ENCODE data around the gene FGD4. TPM values are rescaled to one million over a fixed set of nuclear protein-coding genes. Genes with fewer than 3 reads are reported as not detected.

Gene FGD4
- total and polyA plus RNA-seq, 3 donors from 2014 or later = 51.0 to 90.2 (median 74.9) TPM

- DNase-seq = no peak
- 84 to 90% methylated on average over 8 of the region's 8 CpGs for WGBS, 2 donors
- Histone ChIP-seq H3K27me3 (no peaks in the 10 kb centered on the region), H3K4me3 (no peak overlapping the region), H3K36me3 (ENCODE audit: low read depth, missing control alignments) (no peaks in the 10 kb centered on the region), H3K9me3 (no peaks in the 10 kb centered on the region), H3K4me1 (no peaks in the 10 kb centered on the region), H3K27ac (no peak overlapping the region)
- no peak for TF ChIP-seq POLR2A (IDR thresholded peaks at IDR 0.05)
- TF ChIP-seq, protein P1, sequence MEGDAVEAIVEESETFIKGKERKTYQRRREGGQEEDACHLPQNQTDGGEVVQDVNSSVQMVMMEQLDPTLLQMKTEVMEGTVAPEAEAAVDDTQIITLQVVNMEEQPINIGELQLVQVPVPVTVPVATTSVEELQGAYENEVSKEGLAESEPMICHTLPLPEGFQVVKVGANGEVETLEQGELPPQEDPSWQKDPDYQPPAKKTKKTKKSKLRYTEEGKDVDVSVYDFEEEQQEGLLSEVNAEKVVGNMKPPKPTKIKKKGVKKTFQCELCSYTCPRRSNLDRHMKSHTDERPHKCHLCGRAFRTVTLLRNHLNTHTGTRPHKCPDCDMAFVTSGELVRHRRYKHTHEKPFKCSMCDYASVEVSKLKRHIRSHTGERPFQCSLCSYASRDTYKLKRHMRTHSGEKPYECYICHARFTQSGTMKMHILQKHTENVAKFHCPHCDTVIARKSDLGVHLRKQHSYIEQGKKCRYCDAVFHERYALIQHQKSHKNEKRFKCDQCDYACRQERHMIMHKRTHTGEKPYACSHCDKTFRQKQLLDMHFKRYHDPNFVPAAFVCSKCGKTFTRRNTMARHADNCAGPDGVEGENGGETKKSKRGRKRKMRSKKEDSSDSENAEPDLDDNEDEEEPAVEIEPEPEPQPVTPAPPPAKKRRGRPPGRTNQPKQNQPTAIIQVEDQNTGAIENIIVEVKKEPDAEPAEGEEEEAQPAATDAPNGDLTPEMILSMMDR (IDR thresholded peaks at IDR 0.05) = no peak
- intact Hi-C loops (cut with DNase I; ENCODE audit: low total_unique reads) = no loop called here
Observed at GRCh38 chr12:32690927-32691326, 291.6 kb downstream of the FGD4 start.

- DNase-seq = no peak
- Histone ChIP-seq H3K27ac (no peak overlapping the region), H3K27me3 (no peaks in the 10 kb centered on the region), H3K4me1 (no peaks in the 10 kb centered on the region), H3K9me3 (no peaks in the 10 kb centered on the region), H3K36me3 (ENCODE audit: low read depth, missing control alignments) (no peaks in the 10 kb centered on the region), H3K4me3 (no peak overlapping the region)
- intact Hi-C loops (cut with DNase I; ENCODE audit: low total_unique reads) = no loop called here
- 83 to 91% methylated on average over 1 of the region's 1 CpG for WGBS, 2 donors
- no peak for TF ChIP-seq POLR2A (IDR thresholded peaks at IDR 0.05)
- TF ChIP-seq, protein P1 (IDR thresholded peaks at IDR 0.05) = no peak
Observed at GRCh38 chr12:32692358-32692757, 293.0 kb downstream of the FGD4 start.

DNA sequence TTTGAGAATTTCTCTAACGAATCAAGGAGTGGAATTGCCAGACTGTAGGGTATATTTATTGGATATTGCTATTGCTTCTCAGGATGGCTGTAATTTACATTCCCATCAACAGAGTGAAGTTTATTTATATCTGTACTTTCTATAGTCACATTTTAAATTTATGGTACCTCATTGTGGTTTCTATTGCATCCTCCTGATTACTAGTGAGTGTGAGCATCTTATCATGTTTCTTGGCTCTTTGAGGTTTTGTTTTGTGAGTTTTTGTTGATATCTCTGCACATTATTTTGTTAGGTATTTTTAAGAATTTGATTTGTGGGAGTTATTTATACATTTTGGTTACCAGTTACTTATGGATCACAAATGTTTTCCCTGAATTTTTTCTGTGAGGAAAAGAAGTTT is 293.7 kb downstream of the FGD4 start:
- intact Hi-C loops (cut with DNase I; ENCODE audit: low total_unique reads) = no loop called here
- Histone ChIP-seq H3K4me3 (no peak overlapping the region), H3K27ac (no peak overlapping the region), H3K36me3 (ENCODE audit: low read depth, missing control alignments) (no peaks in the 10 kb centered on the region), H3K27me3 (no peaks in the 10 kb centered on the region), H3K4me1 (no peaks in the 10 kb centered on the region), H3K9me3 (no peaks in the 10 kb centered on the region)
- 91 to 100% methylated on average over 1 of the region's 1 CpG for WGBS, 2 donors
- TF ChIP-seq, protein P1 (IDR thresholded peaks at IDR 0.05) = no peak
- no peak for TF ChIP-seq POLR2A (IDR thresholded peaks at IDR 0.05)
- DNase-seq = no peak

Small RNA genes within 50 kb of the gene (small RNA-seq; reads per million reads assigned to genes)
- 0 reads per million in 2 donors for gene RF00019
- gene RNU6-494P = 0 reads per million in 2 donors

All from testis (tissue), 3 donors.